Astrocyte (in vitro differentiated cells and primary cell): ENCODE data around the gene PEX14. TPM values are rescaled to one million over a fixed set of nuclear protein-coding genes. Genes with fewer than 3 reads are reported as not detected.

Experiments
- DNase-seq: peaks from one replicate; pipeline ENCODE4 v3.0.0-alpha.2; 2010; ENCODE audit warnings: low read depth
- FAIRE-seq: peaks from 2 replicates; lab custom pipeline; 2011; peaks lifted over from hg19 to GRCh38; lab: Jason Lieb, UNC
- H2AFZ ChIP-seq: 2 replicates; pipeline ENCODE4 v1.6.0; 2012; ENCODE audit warnings: low read depth, low read length, inconsistent platforms
- H3K27ac ChIP-seq: 2 replicates; pipeline ENCODE4 v1.5.1; 2011; ENCODE audit warnings: low read depth, low read length, inconsistent platforms
- H3K27me3 ChIP-seq: 2 replicates; pipeline ENCODE4 v1.6.0; 2011; ENCODE audit warnings: low read length, inconsistent platforms; ENCODE audit not compliant: insufficient read depth
- H3K36me3 ChIP-seq: 2 replicates; pipeline ENCODE4 v1.5.1; 2011; ENCODE audit warnings: low read length, inconsistent platforms; ENCODE audit not compliant: insufficient read depth
- H3K4me1 ChIP-seq: 2 replicates; pipeline ENCODE4 v1.5.1; 2011; ENCODE audit warnings: low read length, inconsistent platforms; ENCODE audit not compliant: insufficient read depth
- H3K4me2 ChIP-seq: 2 replicates; pipeline ENCODE4 v1.6.0; 2012; ENCODE audit warnings: low read length, inconsistent platforms
- H3K4me3 ChIP-seq: 2 replicates; pipeline ENCODE4 v1.5.1; 2011; ENCODE audit warnings: low read depth, mild to moderate bottlenecking, low read length, inconsistent platforms; ENCODE audit not compliant: insufficient read depth
- H3K79me2 ChIP-seq: 2 replicates; pipeline ENCODE4 v1.6.0; 2012; ENCODE audit warnings: mild to moderate bottlenecking, low read length, inconsistent platforms; ENCODE audit not compliant: insufficient read depth
- H3K9ac ChIP-seq: 2 replicates; pipeline ENCODE4 v1.6.0; 2012; ENCODE audit warnings: mild to moderate bottlenecking, low read length, inconsistent platforms
- H3K9me3 ChIP-seq: 2 replicates; pipeline ENCODE4 v1.5.1; 2012; ENCODE audit warnings: low read depth, mild to moderate bottlenecking, low read length, inconsistent platforms; ENCODE audit not compliant: insufficient read depth
- H4K20me1 ChIP-seq: 2 replicates; pipeline ENCODE4 v1.6.0; 2012; ENCODE audit warnings: low read length, inconsistent platforms; ENCODE audit not compliant: insufficient read depth
- H3K27ac Mint-ChIP-seq: one replicate; pipeline ENCODE4 v1.8.0; 2021; ENCODE audit warnings: mild to moderate bottlenecking, mixed read lengths; ENCODE audit not compliant: unreplicated experiment
- H3K27me3 Mint-ChIP-seq: one replicate; pipeline ENCODE4 v1.8.0; 2021; ENCODE audit warnings: low read depth, mixed read lengths; ENCODE audit not compliant: unreplicated experiment
- H3K36me3 Mint-ChIP-seq: one replicate; pipeline ENCODE4 v1.8.0; 2021; ENCODE audit warnings: low read depth, mixed read lengths; ENCODE audit not compliant: unreplicated experiment
- H3K4me1 Mint-ChIP-seq: one replicate; pipeline ENCODE4 v1.8.0; 2021; ENCODE audit warnings: low read depth, mixed read lengths; ENCODE audit not compliant: unreplicated experiment
- H3K4me3 Mint-ChIP-seq: one replicate; pipeline ENCODE4 v1.8.0; 2021; ENCODE audit warnings: mild to moderate bottlenecking, moderate library complexity, mixed read lengths; ENCODE audit not compliant: unreplicated experiment
- H3K9me3 Mint-ChIP-seq: one replicate; pipeline ENCODE4 v1.8.0; 2021; ENCODE audit warnings: mild to moderate bottlenecking, mixed read lengths; ENCODE audit not compliant: unreplicated experiment
- EZH2 ChIP-seq: IDR thresholded peaks from 2 replicates; pipeline ENCODE4 v1.6.1; 2012; ENCODE audit warnings: mild to moderate bottlenecking, low read length, inconsistent platforms; ENCODE audit not compliant: insufficient read depth
- total RNA-seq: library from RNA; stranded (reverse); gene quantifications from 2 replicates; pipeline ENCODE4 v1.2.1, GENCODE V29; 2021
- TF ChIP-seq, protein P1 (sequence below): IDR thresholded peaks from 2 replicates; pipeline ENCODE4 v1.5.1; 2011; ENCODE audit warnings: low read depth, mild to moderate bottlenecking, inconsistent platforms, low read length, moderate library complexity; ENCODE audit not compliant: insufficient read depth

Gene PEX14
- total RNA-seq, 1 donor from 2014 or later, result 23.3 TPM

- no peaks in the 10 kb centered on the region for H3K79me2 ChIP-seq
- H2AFZ ChIP-seq, result no peak overlapping the region
- Mint-ChIP-seq H3K4me1 (no peaks in the 10 kb centered on the region), H3K27ac (no peak overlapping the region), H3K4me3 (no peak overlapping the region), H3K36me3 (peaks cover 2% of the 10 kb centered on the region), H3K9me3 (no peaks in the 10 kb centered on the region), H3K27me3 (peaks cover 13% of the 10 kb centered on the region)
- no peak overlapping the region for H3K4me2 ChIP-seq
- H3K36me3 ChIP-seq, result no peaks in the 10 kb centered on the region
- H3K4me3 ChIP-seq, result no peak overlapping the region
- no peak for DNase-seq
- H3K9ac ChIP-seq, result no peak overlapping the region
- H3K4me1 ChIP-seq, result no peaks in the 10 kb centered on the region
- TF ChIP-seq, protein P1, sequence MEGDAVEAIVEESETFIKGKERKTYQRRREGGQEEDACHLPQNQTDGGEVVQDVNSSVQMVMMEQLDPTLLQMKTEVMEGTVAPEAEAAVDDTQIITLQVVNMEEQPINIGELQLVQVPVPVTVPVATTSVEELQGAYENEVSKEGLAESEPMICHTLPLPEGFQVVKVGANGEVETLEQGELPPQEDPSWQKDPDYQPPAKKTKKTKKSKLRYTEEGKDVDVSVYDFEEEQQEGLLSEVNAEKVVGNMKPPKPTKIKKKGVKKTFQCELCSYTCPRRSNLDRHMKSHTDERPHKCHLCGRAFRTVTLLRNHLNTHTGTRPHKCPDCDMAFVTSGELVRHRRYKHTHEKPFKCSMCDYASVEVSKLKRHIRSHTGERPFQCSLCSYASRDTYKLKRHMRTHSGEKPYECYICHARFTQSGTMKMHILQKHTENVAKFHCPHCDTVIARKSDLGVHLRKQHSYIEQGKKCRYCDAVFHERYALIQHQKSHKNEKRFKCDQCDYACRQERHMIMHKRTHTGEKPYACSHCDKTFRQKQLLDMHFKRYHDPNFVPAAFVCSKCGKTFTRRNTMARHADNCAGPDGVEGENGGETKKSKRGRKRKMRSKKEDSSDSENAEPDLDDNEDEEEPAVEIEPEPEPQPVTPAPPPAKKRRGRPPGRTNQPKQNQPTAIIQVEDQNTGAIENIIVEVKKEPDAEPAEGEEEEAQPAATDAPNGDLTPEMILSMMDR, result no peak
- no peak for TF ChIP-seq EZH2
- H3K27ac ChIP-seq, result no peak overlapping the region
- no peak for FAIRE-seq
- no peaks in the 10 kb centered on the region for H3K9me3 ChIP-seq
- H3K27me3 ChIP-seq, result no peaks in the 10 kb centered on the region
- H4K20me1 ChIP-seq, result no peaks in the 10 kb centered on the region
Observed at GRCh38 chr1:10656431-10656830, 181.7 kb downstream of the PEX14 start.

GRCh38 chr1:10657088-10657847 lies 182.5 kb downstream of the PEX14 start:
- H3K4me3 Mint-ChIP-seq, result no peak overlapping the region
- Histone ChIP-seq H3K36me3 (no peaks in the 10 kb centered on the region), H3K9me3 (no peaks in the 10 kb centered on the region), H3K27ac (no peak overlapping the region), H2AFZ (no peak overlapping the region), H3K4me1 (no peaks in the 10 kb centered on the region), H3K27me3 (no peaks in the 10 kb centered on the region), H4K20me1 (peaks cover 5% of the 10 kb centered on the region), H3K4me2 (no peak overlapping the region), H3K79me2 (no peaks in the 10 kb centered on the region), H3K9ac (no peak overlapping the region), H3K4me3 (no peak overlapping the region)
- H3K27ac Mint-ChIP-seq, result no peak overlapping the region
- FAIRE-seq (no peak), DNase-seq (no peak)
- peaks cover 13% of the 10 kb centered on the region for H3K27me3 Mint-ChIP-seq
- TF ChIP-seq, protein P1, result no peak
- TF ChIP-seq EZH2, result no peak
- peaks cover 2% of the 10 kb centered on the region for H3K36me3 Mint-ChIP-seq
- no peaks in the 10 kb centered on the region for H3K9me3 Mint-ChIP-seq
- no peaks in the 10 kb centered on the region for H3K4me1 Mint-ChIP-seq
